HepG2 (cell line): Measurements from ENCODE around the gene RSPH10B. TPM values are rescaled to one million over a fixed set of nuclear protein-coding genes. Genes with fewer than 3 reads are reported as not detected.
A peak's percentile ranks its signal among the peaks of the same experiment; 100 is the strongest.

ENCODE experiments used
- ETV6 ChIP-seq: sonication (generic); formaldehyde crosslinking; conservative IDR thresholded peaks from 2 replicates; pipeline ENCODE4 v1.4.0; 2020; ENCODE audit warnings: missing genetic modification reagents
- FOSL1 ChIP-seq: sonication (generic); formaldehyde crosslinking; IDR thresholded peaks from 2 replicates; pipeline ENCODE4 v1.9.0; 2021; ENCODE audit warnings: missing genetic modification reagents, borderline replicate concordance
- FOXC1 ChIP-seq: sonication (generic); formaldehyde crosslinking; IDR thresholded peaks from 2 replicates; pipeline ENCODE4 v1.8.0; 2022; ENCODE audit warnings: mild to moderate bottlenecking, missing genetic modification reagents, borderline replicate concordance
- HDAC1 ChIP-seq: sonication (generic); formaldehyde crosslinking; IDR thresholded peaks from 2 replicates; pipeline ENCODE4 v1.5.1; 2020; ENCODE audit warnings: mild to moderate bottlenecking, missing genetic modification reagents
- HOXA9 ChIP-seq: sonication (generic); formaldehyde crosslinking; IDR thresholded peaks from 2 replicates; pipeline ENCODE4 v1.8.1; 2022; ENCODE audit warnings: missing genetic modification reagents, mild to moderate bottlenecking, moderate library complexity, borderline replicate concordance
- KLF12 ChIP-seq: sonication (generic); formaldehyde crosslinking; IDR thresholded peaks from 2 replicates; pipeline ENCODE4 v1.4.0; 2020; ENCODE audit warnings: missing genetic modification reagents, borderline replicate concordance
- NFYB ChIP-seq: sonication (generic); formaldehyde crosslinking; IDR thresholded peaks from 2 replicates; pipeline ENCODE4 v1.4.0; 2020; ENCODE audit warnings: missing genetic modification reagents
- PAWR ChIP-seq: sonication (generic); formaldehyde crosslinking; IDR thresholded peaks from 2 replicates; pipeline ENCODE4 v1.4.0; 2020; ENCODE audit warnings: missing genetic modification reagents, mild to moderate bottlenecking, borderline replicate concordance
- POLR2A ChIP-seq, 2 experiments: IDR thresholded peaks; 2 replicates each; pipeline ENCODE4 v1.6.1; 2011; ENCODE audit warnings: low read depth in 2 of 2, low read length in 2 of 2, mild to moderate bottlenecking in 1 of 2, moderate library complexity in 1 of 2; ENCODE audit not compliant: insufficient read depth in 1 of 2
- POLR2G ChIP-seq: fragments of 200-400 bp; formaldehyde crosslinking; IDR thresholded peaks from 2 replicates; pipeline ENCODE4 v1.6.1; 2018; ENCODE audit warnings: mild to moderate bottlenecking, low read depth, low read length, moderate library complexity
- RFX3 ChIP-seq: IDR thresholded peaks from 2 replicates; pipeline ENCODE4 v1.6.1; 2016; ENCODE audit warnings: missing biosample characterization, missing genetic modification reagents
- SAP130 ChIP-seq: IDR thresholded peaks from 2 replicates; pipeline ENCODE4 v1.6.1; 2016; ENCODE audit warnings: low read depth
- SMARCC2 ChIP-seq: fragments of 450-650 bp; IDR thresholded peaks from 2 replicates; pipeline ENCODE4 v1.6.1; 2017; ENCODE audit warnings: antibody characterized with exemption, mild to moderate bottlenecking
- SRF ChIP-seq: IDR thresholded peaks from 2 replicates; pipeline ENCODE4 v1.6.1; 2011; ENCODE audit warnings: mild to moderate bottlenecking, low read depth, low read length, moderate library complexity
- THAP11 ChIP-seq: IDR thresholded peaks from 2 replicates; pipeline ENCODE4 v1.6.1; 2016; ENCODE audit warnings: missing biosample characterization, missing genetic modification reagents
- ZNF180 ChIP-seq: sonication (generic); formaldehyde crosslinking; IDR thresholded peaks from 2 replicates; pipeline ENCODE4 v1.4.0; 2020; ENCODE audit warnings: low read depth, missing genetic modification reagents, borderline replicate concordance
- ZNF337 ChIP-seq: sonication (generic); formaldehyde crosslinking; IDR thresholded peaks from 2 replicates; pipeline ENCODE4 v1.5.1; 2020; ENCODE audit warnings: missing genetic modification reagents, low read depth, mild to moderate bottlenecking, borderline replicate concordance
- ZNF34 ChIP-seq: sonication (generic); formaldehyde crosslinking; IDR thresholded peaks from 2 replicates; pipeline ENCODE4 v1.4.0; 2020; ENCODE audit warnings: mild to moderate bottlenecking, missing genetic modification reagents, borderline replicate concordance
- ZNF431 ChIP-seq: sonication (generic); formaldehyde crosslinking; IDR thresholded peaks from 2 replicates; pipeline ENCODE4 v1.9.0; 2022; ENCODE audit warnings: missing genetic modification reagents, low read depth, mild to moderate bottlenecking, borderline replicate concordance
- ZNF713 ChIP-seq: sonication (generic); formaldehyde crosslinking; IDR thresholded peaks from 2 replicates; pipeline ENCODE4 v1.4.0; 2020; ENCODE audit warnings: mild to moderate bottlenecking, missing genetic modification reagents
- polyA plus RNA-seq, 8 experiments: library from polyadenylated mRNA; depleted of rRNA in 3 of 8; stranded (reverse) in 7 of 8; unstranded in 1 of 8; fragments of >200 nt; fragmentation: Illumina TruSeq in 4 of 8; extraction: Trizol in 4 of 8; gene quantifications; 2 replicates each; pipeline versions ENCODE4 v1.2.1 to v1.2.3, GENCODE V29; 2011 to 2016; ENCODE audit warnings: low read depth in 4 of 8, missing spikeins in 1 of 8, mixed read lengths in 1 of 8; ENCODE audit not compliant: insufficient read depth in 1 of 8
- total RNA-seq, 5 experiments: library from RNA; depleted of rRNA; stranded (reverse); fragments of >200 nt; fragmentation: Illumina TruSeq; extraction: Trizol; gene quantifications; 2 replicates each; pipeline ENCODE4 v1.2.3, GENCODE V29; 2016; ENCODE audit warnings: low read depth in 1 of 5
- TF ChIP-seq, protein P1 (sequence below): sonication (generic); formaldehyde crosslinking; IDR thresholded peaks from 2 replicates; pipeline ENCODE4 v1.4.0; 2020; ENCODE audit warnings: low read depth, mild to moderate bottlenecking, missing genetic modification reagents
- TF ChIP-seq, protein P2 (sequence below): sonication (generic); formaldehyde crosslinking; IDR thresholded peaks from 2 replicates; pipeline ENCODE4 v1.8.1; 2023; ENCODE audit warnings: mild to moderate bottlenecking, inconsistent platforms, moderate library complexity, missing genetic modification reagents, borderline replicate concordance
- TF ChIP-seq, protein P3 (sequence below): sonication (generic); formaldehyde crosslinking; IDR thresholded peaks from 2 replicates; pipeline ENCODE4 v1.5.0; 2020; ENCODE audit warnings: mild to moderate bottlenecking, missing genetic modification reagents
- TF ChIP-seq, protein P4 (sequence below): IDR thresholded peaks from 2 replicates; pipeline ENCODE4 v1.6.1; 2018; ENCODE audit warnings: missing genetic modification reagents, mild to moderate bottlenecking, missing compliant biosample characterization

RSPH10B gene
- total and polyA plus RNA-seq, 2 of the 13 experiments (the other 11 are each of a cell fraction or from before 2014, with no cell fraction given) = not detected

DNA sequence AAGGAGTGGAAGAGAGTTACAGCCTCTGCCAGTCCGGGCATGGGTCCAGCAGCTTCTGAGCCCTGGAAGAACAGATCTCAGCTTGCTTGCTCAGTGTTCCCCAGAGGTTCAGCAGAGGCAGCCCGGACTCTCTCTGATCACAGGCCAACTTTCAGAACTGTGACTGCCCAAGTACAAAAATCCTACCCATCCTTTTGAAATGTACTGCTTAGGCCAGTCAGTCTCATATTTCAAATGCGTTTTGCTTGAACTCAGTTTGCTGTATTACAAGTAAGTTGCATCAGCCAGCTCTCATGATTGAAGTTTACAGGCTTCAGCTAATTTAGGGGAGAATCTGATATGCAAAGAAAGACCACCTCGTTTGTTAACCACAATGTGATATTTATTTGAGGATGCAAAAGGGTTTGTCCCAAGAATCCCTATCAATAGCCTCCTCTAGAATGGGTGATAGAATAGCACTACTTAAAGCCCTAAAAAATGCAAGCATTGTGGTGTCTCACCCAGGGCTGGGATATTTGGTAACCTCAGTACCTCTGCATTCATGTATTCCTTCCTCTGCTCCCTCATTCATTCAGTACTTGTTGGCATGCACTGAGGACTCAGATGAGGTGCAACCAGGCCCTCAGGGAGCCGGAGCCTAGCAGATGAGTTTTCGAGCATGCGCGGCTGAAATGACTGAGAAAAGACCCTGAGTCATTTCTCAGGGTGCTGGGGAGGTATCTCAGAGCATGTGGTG lies 45.6 kb upstream of the RSPH10B start (continued):
- TF ChIP-seq, protein P1, sequence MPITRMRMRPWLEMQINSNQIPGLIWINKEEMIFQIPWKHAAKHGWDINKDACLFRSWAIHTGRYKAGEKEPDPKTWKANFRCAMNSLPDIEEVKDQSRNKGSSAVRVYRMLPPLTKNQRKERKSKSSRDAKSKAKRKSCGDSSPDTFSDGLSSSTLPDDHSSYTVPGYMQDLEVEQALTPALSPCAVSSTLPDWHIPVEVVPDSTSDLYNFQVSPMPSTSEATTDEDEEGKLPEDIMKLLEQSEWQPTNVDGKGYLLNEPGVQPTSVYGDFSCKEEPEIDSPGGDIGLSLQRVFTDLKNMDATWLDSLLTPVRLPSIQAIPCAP = no peak
- no peak for TF ChIP-seq ZNF180 (CRISPR knock-in tag)
- TF ChIP-seq, protein P2, sequence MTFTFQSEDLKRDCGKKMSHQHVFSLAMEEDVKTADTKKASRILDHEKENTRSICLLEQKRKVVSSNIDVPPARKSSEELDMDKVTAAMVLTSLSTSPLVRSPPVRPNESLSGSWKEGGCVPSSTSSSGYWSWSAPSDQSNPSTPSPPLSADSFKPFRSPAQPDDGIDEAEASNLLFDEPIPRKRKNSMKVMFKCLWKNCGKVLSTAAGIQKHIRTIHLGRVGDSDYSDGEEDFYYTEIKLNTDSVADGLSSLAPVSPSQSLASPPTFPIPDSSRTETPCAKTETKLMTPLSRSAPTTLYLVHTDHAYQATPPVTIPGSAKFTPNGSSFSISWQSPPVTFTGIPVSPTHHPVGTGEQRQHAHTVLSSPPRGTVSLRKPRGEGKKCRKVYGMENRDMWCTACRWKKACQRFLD (CRISPR knock-in tag) = no peak
- TF ChIP-seq SMARCC2 = no peak
- no peak for TF ChIP-seq SAP130
- TF ChIP-seq FOXC1 = peak; percentile 23; the same call in 1 of the 2 replicates
- TF ChIP-seq PAWR (CRISPR knock-in tag) = no peak
- TF ChIP-seq POLR2A (IDR thresholded peaks at IDR 0.05; ENCODE audit: insufficient read depth in 1 of 2, low read depth in 2 of 2, low read length in 2 of 2) = peak in 1 of 2 experiments; percentile 14; a peak in 1 of 4 replicates
- no peak for TF ChIP-seq ETV6 (CRISPR knock-in tag)
- no peak for TF ChIP-seq SRF
- no peak for TF ChIP-seq ZNF431
- no peak for TF ChIP-seq ZNF713 (CRISPR knock-in tag)
- TF ChIP-seq ZNF337 (CRISPR knock-in tag) = no peak
- no peak for TF ChIP-seq HOXA9
- no peak for TF ChIP-seq KLF12 (CRISPR knock-in tag)
- peak; percentile 24; the same call in 1 of the 2 replicates for TF ChIP-seq THAP11 (CRISPR knock-in tag)
- TF ChIP-seq, protein P3, sequence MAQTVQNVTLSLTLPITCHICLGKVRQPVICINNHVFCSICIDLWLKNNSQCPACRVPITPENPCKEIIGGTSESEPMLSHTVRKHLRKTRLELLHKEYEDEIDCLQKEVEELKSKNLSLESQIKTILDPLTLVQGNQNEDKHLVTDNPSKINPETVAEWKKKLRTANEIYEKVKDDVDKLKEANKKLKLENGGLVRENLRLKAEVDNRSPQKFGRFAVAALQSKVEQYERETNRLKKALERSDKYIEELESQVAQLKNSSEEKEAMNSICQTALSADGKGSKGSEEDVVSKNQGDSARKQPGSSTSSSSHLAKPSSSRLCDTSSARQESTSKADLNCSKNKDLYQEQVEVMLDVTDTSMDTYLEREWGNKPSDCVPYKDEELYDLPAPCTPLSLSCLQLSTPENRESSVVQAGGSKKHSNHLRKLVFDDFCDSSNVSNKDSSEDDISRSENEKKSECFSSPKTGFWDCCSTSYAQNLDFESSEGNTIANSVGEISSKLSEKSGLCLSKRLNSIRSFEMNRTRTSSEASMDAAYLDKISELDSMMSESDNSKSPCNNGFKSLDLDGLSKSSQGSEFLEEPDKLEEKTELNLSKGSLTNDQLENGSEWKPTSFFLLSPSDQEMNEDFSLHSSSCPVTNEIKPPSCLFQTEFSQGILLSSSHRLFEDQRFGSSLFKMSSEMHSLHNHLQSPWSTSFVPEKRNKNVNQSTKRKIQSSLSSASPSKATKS = no peak
- no peak for TF ChIP-seq FOSL1 (CRISPR knock-in tag)
- TF ChIP-seq, protein P4, sequence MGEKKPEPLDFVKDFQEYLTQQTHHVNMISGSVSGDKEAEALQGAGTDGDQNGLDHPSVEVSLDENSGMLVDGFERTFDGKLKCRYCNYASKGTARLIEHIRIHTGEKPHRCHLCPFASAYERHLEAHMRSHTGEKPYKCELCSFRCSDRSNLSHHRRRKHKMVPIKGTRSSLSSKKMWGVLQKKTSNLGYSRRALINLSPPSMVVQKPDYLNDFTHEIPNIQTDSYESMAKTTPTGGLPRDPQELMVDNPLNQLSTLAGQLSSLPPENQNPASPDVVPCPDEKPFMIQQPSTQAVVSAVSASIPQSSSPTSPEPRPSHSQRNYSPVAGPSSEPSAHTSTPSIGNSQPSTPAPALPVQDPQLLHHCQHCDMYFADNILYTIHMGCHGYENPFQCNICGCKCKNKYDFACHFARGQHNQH = no peak
- peak; percentile 21 for TF ChIP-seq POLR2G
- 0 out of 2 replicates have a peak, but pooled peaks have one; percentile 48 for TF ChIP-seq ZNF34 (CRISPR knock-in tag)
- TF ChIP-seq HDAC1 (CRISPR knock-in tag) = no peak
- no peak for TF ChIP-seq RFX3 (CRISPR knock-in tag)
- TF ChIP-seq NFYB = no peak
